A549 treated with dexamethasone at 1 μM for 4 hours (cell line): Measurements from ENCODE around the gene MYD88. TPM values are rescaled to one million over a fixed set of nuclear protein-coding genes. Genes with fewer than 3 reads are reported as not detected.

Experiments used
- total RNA-seq: library from RNA; stranded (reverse); fragments of 200-300 nt; extraction: Qiagen RNA extraction; gene quantifications from 5 replicates; pipeline ENCODE4 v1.2.3, GENCODE V29; 2022

Gene MYD88
- total RNA-seq: 21.0 to 24.3 TPM (median 23.3 TPM) in 5 replicates

DNA sequence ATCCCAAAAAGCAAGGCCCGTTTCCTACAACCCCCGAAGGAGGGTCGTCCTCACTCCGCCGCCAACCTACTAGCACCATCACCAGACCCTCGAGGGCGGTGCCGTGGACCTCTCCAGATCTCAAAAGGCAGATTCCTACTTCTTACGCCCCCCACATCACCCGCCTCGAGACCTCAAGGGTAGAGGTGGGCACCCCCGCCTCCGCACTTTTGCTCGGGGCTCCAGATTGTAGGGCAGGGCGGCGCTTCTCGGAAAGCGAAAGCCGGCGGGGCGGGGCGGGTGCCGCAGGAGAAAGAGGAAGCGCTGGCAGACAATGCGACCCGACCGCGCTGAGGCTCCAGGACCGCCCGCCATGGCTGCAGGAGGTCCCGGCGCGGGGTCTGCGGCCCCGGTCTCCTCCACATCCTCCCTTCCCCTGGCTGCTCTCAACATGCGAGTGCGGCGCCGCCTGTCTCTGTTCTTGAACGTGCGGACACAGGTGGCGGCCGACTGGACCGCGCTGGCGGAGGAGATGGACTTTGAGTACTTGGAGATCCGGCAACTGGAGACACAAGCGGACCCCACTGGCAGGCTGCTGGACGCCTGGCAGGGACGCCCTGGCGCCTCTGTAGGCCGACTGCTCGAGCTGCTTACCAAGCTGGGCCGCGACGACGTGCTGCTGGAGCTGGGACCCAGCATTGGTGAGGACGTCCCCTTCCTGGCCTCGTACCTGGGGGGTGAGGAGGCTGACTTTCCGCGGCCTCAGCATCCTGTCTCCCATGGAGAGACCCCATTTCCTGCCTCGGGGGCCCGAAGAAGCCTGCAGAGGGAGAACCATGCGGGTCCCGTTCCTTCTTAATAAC lies at the start of gene MYD88:
MYD88 (plus strand) TSS at position 313 of the 842 bp plus-strand sequence; CDS start at position 353, 40 bp downstream.

DNA sequence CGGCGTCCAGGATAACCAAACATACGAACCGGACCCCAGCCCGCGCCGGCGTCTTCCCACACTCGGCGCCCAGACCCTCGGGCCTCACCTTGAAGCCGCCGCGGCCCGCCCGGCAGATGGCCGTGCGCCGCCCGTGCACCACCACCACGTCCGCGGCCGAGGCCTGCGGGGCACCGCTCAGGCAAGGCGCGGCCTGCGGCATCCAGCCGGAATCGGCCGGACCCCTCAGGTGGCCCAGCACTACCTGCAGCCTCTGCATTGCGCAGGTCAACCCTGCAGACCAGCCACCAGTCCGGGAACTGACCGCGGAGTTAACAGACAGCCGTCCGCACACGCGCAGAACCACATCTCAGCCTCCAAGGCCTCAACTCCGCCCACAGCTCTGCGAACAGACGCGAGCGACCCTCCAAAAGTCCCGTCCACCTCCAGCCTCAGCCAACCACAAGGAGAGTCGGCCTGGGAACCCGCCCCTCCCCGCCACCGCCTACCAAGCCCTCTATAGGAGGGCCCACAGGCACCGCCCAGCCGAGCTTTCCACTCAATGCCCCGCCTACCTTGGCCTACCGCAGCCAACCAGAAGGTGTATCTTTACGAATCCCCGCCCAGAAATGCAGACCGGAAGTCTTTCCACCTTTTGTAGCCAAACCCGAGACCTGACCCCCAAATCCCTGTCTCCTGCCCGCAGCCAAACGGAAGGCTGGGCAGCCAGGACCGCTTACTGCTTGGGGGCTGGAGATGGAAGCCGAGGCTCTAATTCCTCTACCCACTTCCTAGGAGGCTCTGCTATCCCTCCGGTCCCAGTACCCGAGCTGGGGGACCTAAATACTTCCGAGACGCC lies 1.5 kb upstream of the MYD88 start, which contains the start of gene ACAA1:
ACAA1 (minus strand) TSS at position 351 of the 838 bp plus-strand sequence; CDS start at position 259, 92 bp downstream.

DNA sequence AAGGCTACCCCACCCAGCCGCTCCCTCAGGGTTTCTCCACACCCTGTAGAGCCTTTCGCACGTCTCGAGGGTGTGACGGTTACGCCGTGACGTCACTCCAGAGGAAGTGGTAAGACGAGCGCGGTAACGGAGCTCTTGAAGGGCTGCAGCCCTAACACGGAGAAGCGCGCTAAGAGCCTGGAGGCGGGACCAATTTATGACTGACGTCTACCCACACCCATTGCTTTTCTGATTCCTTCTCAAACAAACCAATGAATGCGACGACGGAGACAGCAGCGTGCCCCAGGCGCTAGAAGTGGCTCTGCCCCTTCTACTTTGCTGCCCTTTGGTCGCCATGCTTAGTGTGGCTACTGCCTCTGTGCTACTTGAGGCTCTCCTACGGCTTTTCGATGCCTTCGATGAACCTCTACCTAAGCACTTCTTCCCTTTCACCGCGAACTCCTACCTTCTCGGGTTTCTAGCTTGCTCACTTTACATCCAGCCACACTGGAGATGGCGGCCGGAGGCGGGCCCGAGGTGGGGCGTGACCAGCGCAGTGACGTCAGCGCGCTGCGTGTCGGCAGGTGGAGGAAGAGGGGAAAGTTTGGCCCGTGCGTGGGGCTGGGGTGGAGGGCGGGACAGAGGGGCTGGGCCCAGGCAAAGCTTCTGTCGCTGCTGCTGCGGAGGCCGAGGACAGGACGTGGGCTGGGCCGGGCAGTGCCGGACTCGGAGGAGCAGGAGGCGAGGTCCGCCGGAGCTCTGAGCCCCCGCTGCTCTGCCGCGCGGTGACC lies 26.7 kb downstream of the MYD88 start, which contains the start of gene OXSR1:
OXSR1 (plus strand) TSS at position 586 of the 770 bp plus-strand sequence. CDS start 340 bp downstream, outside the sequence.

Other genes starting within 250 kb of the MYD88 start
- gene VILL, start 147.9 kb upstream of the MYD88 start, total RNA-seq: 0.12 to 0.22 TPM (median 0.17 TPM) in 4 of 5 replicates, not detected in the other
- 3.3 to 3.9 TPM (median 3.5 TPM) in 5 replicates for gene PLCD1, start 109.0 kb upstream of the MYD88 start, total RNA-seq
- 0.04 to 0.05 TPM in 2 of 5 replicates, not detected in the others for gene DLEC1, start 99.5 kb upstream of the MYD88 start, total RNA-seq
- gene ACAA1, start 1.5 kb upstream of the MYD88 start, total RNA-seq: 39.9 to 49.3 TPM (median 46.2 TPM) in 5 replicates
- 29.8 to 42.1 TPM (median 39.2 TPM) in 5 replicates for gene OXSR1, start 26.9 kb downstream of the MYD88 start, total RNA-seq
- 0.07 to 0.09 TPM (median 0.08 TPM) in 4 of 5 replicates, not detected in the other for gene SLC22A13, start 127.2 kb downstream of the MYD88 start, total RNA-seq
- gene SLC22A14, start 143.6 kb downstream of the MYD88 start, total RNA-seq: 0.04 to 0.14 TPM (median 0.08 TPM) in 4 of 5 replicates, not detected in the other
- 2.8 to 5.1 TPM (median 4.3 TPM) in 5 replicates for gene XYLB, start 208.1 kb downstream of the MYD88 start, total RNA-seq